PC-3 (cell line): ENCODE measurements around the gene NEGR1.

ENCODE experiments used
- EZH2 ChIP-seq: fragments of 300-600 bp; sonication (generic); IDR thresholded peaks from one replicate; pipeline ENCODE4 v1.6.1; 2017; ENCODE audit warnings: antibody characterized with exemption, mild to moderate bottlenecking, low read length; ENCODE audit not compliant: unreplicated experiment
- TF ChIP-seq, protein P1 (sequence below): fragments of 300-600 bp; sonication (generic); conservative IDR thresholded peaks from 2 replicates; pipeline ENCODE4 v1.5.1; 2017; ENCODE audit warnings: antibody characterized with exemption, low read depth, mild to moderate bottlenecking, low read length

DNA sequence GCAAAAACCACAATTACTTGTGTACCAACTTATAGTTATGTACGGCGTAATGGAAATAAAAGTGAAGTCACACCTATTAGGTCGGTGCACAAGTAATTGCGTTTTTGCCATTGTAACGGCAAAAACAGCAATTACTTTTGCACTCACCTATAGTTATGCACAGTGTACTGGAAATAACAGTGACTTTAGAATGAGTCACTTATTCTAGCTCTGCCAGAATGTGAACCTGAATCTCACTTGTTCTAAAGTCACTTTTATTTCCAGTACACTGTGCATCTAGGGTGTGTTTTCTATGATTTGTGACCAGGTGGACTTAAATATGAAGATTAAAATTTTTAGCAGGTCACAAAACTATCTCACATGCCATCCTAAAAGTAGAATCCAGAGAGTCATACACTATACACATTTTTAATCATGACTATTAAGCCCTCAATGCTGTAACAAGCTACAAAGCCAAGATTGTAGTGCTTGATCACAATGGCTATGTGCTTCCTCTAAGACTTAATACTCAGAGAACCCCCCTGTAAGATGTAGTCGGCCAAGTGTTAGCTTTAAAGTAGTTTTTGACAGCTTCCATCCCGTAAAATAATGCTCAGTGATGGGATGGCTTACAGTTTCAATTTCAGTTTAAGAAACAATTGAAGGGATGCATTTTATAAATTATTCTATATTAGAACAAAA, 218.8 kb downstream of the NEGR1 start:
- TF ChIP-seq, protein P1, sequence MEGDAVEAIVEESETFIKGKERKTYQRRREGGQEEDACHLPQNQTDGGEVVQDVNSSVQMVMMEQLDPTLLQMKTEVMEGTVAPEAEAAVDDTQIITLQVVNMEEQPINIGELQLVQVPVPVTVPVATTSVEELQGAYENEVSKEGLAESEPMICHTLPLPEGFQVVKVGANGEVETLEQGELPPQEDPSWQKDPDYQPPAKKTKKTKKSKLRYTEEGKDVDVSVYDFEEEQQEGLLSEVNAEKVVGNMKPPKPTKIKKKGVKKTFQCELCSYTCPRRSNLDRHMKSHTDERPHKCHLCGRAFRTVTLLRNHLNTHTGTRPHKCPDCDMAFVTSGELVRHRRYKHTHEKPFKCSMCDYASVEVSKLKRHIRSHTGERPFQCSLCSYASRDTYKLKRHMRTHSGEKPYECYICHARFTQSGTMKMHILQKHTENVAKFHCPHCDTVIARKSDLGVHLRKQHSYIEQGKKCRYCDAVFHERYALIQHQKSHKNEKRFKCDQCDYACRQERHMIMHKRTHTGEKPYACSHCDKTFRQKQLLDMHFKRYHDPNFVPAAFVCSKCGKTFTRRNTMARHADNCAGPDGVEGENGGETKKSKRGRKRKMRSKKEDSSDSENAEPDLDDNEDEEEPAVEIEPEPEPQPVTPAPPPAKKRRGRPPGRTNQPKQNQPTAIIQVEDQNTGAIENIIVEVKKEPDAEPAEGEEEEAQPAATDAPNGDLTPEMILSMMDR, result no peak
- TF ChIP-seq EZH2, result no peak
